Measurements from ENCODE around the gene UBASH3B. TPM values are rescaled to one million over a fixed set of nuclear protein-coding genes. Genes with fewer than 3 reads are reported as not detected.
A peak's percentile ranks its signal among the peaks of the same experiment; 100 is the strongest.

The UBASH3B gene
- total RNA-seq, 1 donor from 2014 or later = 2.0 TPM

- Mint-ChIP-seq H3K4me3 (no peak overlapping the region), H3K27me3 (ENCODE audit: insufficient read depth, low read depth) (no peaks in the 10 kb centered on the region), H3K27ac (peak overlapping the region; percentile 91), H3K36me3 (peaks cover 8% of the 10 kb centered on the region), H3K4me1 (peaks cover 22% of the 10 kb centered on the region), H3K9me3 (no peaks in the 10 kb centered on the region)
- Histone ChIP-seq H2AFZ (replicated peaks) (peak overlapping the region; percentile 64), H3K36me3 (no peaks in the 10 kb centered on the region), H3K9me3 (ENCODE audit: low read depth) (no peaks in the 10 kb centered on the region), H3K9ac (no peak overlapping the region), H3K27ac (peak overlapping the region; percentile 69), H3F3A (ENCODE audit: low read depth) (peaks cover 11% of the 10 kb centered on the region), H3K27me3 (no peaks in the 10 kb centered on the region), H3K79me2 (ENCODE audit: low read depth) (no peaks in the 10 kb centered on the region), H3K4me3 (no peak overlapping the region), H4K20me1 (ENCODE audit: low read depth) (no peaks in the 10 kb centered on the region), H3K4me1 (peaks cover 15% of the 10 kb centered on the region), H3K4me2 (peak overlapping the region; percentile 31)
- DNase-seq (ENCODE audit: low spot score) = peak; percentile 18
- no peak for TF ChIP-seq CTCF (IDR thresholded peaks at IDR 0.05)
- no peak for TF ChIP-seq EZH2 (IDR thresholded peaks at IDR 0.05)
- no peak for TF ChIP-seq EZH2phosphoT487 (IDR thresholded peaks at IDR 0.05)
Observed at GRCh38 chr11:122690801-122691548, 35.5 kb downstream of the UBASH3B start.

GRCh38 chr11:122691549-122692150 is 36.1 kb downstream of the UBASH3B start:
- H3K4me3 ChIP-seq = no peak overlapping the region
- DNase-seq (ENCODE audit: low spot score) = peak; percentile 16
- TF ChIP-seq EZH2 (IDR thresholded peaks at IDR 0.05) = no peak
- no peak for TF ChIP-seq EZH2phosphoT487 (IDR thresholded peaks at IDR 0.05)
- TF ChIP-seq CTCF (IDR thresholded peaks at IDR 0.05) = no peak
- no peaks in the 10 kb centered on the region for H3K79me2 ChIP-seq (ENCODE audit: low read depth)
- no peaks in the 10 kb centered on the region for H3K27me3 ChIP-seq
- H3F3A ChIP-seq (ENCODE audit: low read depth) = peaks cover 11% of the 10 kb centered on the region
- H3K9me3 Mint-ChIP-seq = no peaks in the 10 kb centered on the region
- H3K4me2 ChIP-seq = peak overlapping the region; percentile 19
- H3K36me3 Mint-ChIP-seq = peaks cover 8% of the 10 kb centered on the region
- H3K27ac ChIP-seq = peak overlapping the region; percentile 69
- H3K9ac ChIP-seq = no peak overlapping the region
- H2AFZ ChIP-seq (replicated peaks) = peak overlapping the region; percentile 64
- no peaks in the 10 kb centered on the region for H3K36me3 ChIP-seq
- H3K4me3 Mint-ChIP-seq = no peak overlapping the region
- H4K20me1 ChIP-seq (ENCODE audit: low read depth) = no peaks in the 10 kb centered on the region
- H3K9me3 ChIP-seq (ENCODE audit: low read depth) = no peaks in the 10 kb centered on the region
- peaks cover 15% of the 10 kb centered on the region for H3K4me1 ChIP-seq
- no peaks in the 10 kb centered on the region for H3K27me3 Mint-ChIP-seq (ENCODE audit: insufficient read depth, low read depth)
- H3K27ac Mint-ChIP-seq = peak overlapping the region; percentile 91
- H3K4me1 Mint-ChIP-seq = peaks cover 22% of the 10 kb centered on the region

- Histone ChIP-seq H3K9me3 (ENCODE audit: low read depth) (no peaks in the 10 kb centered on the region), H3K27me3 (no peaks in the 10 kb centered on the region), H3K9ac (no peak overlapping the region), H3K4me3 (no peak overlapping the region), H3K27ac (no peak overlapping the region), H2AFZ (replicated peaks) (no peak overlapping the region), H3K4me1 (peaks cover 15% of the 10 kb centered on the region), H4K20me1 (ENCODE audit: low read depth) (no peaks in the 10 kb centered on the region), H3K36me3 (no peaks in the 10 kb centered on the region), H3F3A (ENCODE audit: low read depth) (peaks cover 11% of the 10 kb centered on the region), H3K79me2 (ENCODE audit: low read depth) (no peaks in the 10 kb centered on the region), H3K4me2 (no peak overlapping the region)
- no peak overlapping the region for H3K27ac Mint-ChIP-seq
- TF ChIP-seq CTCF (IDR thresholded peaks at IDR 0.05) (no peak), EZH2 (IDR thresholded peaks at IDR 0.05) (no peak), EZH2phosphoT487 (IDR thresholded peaks at IDR 0.05) (no peak)
- H3K9me3 Mint-ChIP-seq = no peaks in the 10 kb centered on the region
- no peaks in the 10 kb centered on the region for H3K27me3 Mint-ChIP-seq (ENCODE audit: insufficient read depth, low read depth)
- no peak overlapping the region for H3K4me3 Mint-ChIP-seq
- peaks cover 23% of the 10 kb centered on the region for H3K4me1 Mint-ChIP-seq
- H3K36me3 Mint-ChIP-seq = peaks cover 8% of the 10 kb centered on the region
- DNase-seq (ENCODE audit: low spot score) = no peak
Observed at GRCh38 chr11:122692444-122692843, 36.9 kb downstream of the UBASH3B start.

Measured in neural progenitor cell (in vitro differentiated cells).